PC-9 (cell line): ENCODE results near the gene STRIT1.

Source experiments
- CTCF ChIP-seq: fragments of 200-600 bp; sonication (generic); conservative IDR thresholded peaks from 2 replicates; pipeline ENCODE4 v1.6.1; 2017; ENCODE audit warnings: mixed run types, antibody characterized with exemption, mild to moderate bottlenecking, moderate library complexity
- EZH2 ChIP-seq: fragments of 200-600 bp; sonication (generic); IDR thresholded peaks from 2 replicates; pipeline ENCODE4 v1.8.0; 2017; ENCODE audit warnings: antibody characterized with exemption, low read depth

GRCh38 chr3:155271343-155271613, 22.2 kb downstream of the STRIT1 start:
- no peak for TF ChIP-seq CTCF
- no peak for TF ChIP-seq EZH2
